Testis (tissue), 2 donors: ENCODE data around the gene MARCHF9.

Source experiments
- POLR2A ChIP-seq: fragments of 450-650 bp; IDR thresholded peaks from one replicate; pipeline ENCODE4 v1.6.1; 2017; ENCODE audit warnings: antibody characterized with exemption, mild to moderate bottlenecking, moderate library complexity
- TF ChIP-seq, protein P1 (sequence below), 3 experiments: fragments of 450-650 bp in 2 of 3; fragments of 200-600 bp in 1 of 3; sonication (generic) in 1 of 3; IDR thresholded peaks; one replicate each; pipeline ENCODE4 v1.5.1; 2016 to 2019; ENCODE audit warnings: antibody characterized with exemption in 3 of 3, mild to moderate bottlenecking in 2 of 3, moderate library complexity in 1 of 3

DNA sequence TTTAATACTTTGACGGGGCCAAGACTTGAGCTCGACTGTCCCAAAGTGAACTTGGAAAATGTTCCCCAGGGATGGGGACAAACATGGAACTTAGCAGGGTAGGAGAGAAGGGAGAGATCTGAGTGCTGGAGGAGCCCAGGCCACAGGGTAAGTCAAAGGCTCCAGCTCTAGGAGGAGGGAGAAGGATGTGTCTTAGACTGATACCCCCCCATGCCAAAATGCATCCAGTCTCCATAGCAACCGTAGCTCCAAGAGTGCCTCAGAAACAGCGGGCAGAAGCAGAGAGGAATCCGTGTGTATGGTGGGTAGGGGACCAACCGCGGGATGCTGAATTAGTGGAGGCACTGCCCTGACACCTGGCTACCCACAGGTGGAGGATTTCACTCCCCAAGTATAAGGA is 15.5 kb upstream of the MARCHF9 start:
- TF ChIP-seq, protein P1, sequence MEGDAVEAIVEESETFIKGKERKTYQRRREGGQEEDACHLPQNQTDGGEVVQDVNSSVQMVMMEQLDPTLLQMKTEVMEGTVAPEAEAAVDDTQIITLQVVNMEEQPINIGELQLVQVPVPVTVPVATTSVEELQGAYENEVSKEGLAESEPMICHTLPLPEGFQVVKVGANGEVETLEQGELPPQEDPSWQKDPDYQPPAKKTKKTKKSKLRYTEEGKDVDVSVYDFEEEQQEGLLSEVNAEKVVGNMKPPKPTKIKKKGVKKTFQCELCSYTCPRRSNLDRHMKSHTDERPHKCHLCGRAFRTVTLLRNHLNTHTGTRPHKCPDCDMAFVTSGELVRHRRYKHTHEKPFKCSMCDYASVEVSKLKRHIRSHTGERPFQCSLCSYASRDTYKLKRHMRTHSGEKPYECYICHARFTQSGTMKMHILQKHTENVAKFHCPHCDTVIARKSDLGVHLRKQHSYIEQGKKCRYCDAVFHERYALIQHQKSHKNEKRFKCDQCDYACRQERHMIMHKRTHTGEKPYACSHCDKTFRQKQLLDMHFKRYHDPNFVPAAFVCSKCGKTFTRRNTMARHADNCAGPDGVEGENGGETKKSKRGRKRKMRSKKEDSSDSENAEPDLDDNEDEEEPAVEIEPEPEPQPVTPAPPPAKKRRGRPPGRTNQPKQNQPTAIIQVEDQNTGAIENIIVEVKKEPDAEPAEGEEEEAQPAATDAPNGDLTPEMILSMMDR (IDR thresholded peaks at IDR 0.05): no peak
- no peak for TF ChIP-seq POLR2A
